ENCODE results near the gene RIC1.

The RIC1 gene

GRCh38 chr9:5743109-5743508 lies 114.2 kb downstream of the RIC1 start (continued):
- TF ChIP-seq IKZF3 (tag by site-specific recombination; IDR thresholded peaks at IDR 0.05), result no peak
- TF ChIP-seq ZNF585B (tag by site-specific recombination; IDR thresholded peaks at IDR 0.05), result no peak
- no peak for TF ChIP-seq ZNF658 (tag by site-specific recombination; IDR thresholded peaks at IDR 0.05)
- TF ChIP-seq ZBTB21 (tag by site-specific recombination; IDR thresholded peaks at IDR 0.05), result no peak

GRCh38 chr9:5748438-5748837 lies 119.5 kb downstream of the RIC1 start:
- H3K4me3 ChIP-seq (ENCODE audit: low read depth, low read length), result no peak overlapping the region
- TF ChIP-seq, protein P1, sequence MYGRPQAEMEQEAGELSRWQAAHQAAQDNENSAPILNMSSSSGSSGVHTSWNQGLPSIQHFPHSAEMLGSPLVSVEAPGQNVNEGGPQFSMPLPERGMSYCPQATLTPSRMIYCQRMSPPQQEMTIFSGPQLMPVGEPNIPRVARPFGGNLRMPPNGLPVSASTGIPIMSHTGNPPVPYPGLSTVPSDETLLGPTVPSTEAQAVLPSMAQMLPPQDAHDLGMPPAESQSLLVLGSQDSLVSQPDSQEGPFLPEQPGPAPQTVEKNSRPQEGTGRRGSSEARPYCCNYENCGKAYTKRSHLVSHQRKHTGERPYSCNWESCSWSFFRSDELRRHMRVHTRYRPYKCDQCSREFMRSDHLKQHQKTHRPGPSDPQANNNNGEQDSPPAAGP (tag by site-specific recombination; IDR thresholded peaks at IDR 0.05), result no peak
- no peak for TF ChIP-seq REST (tag by site-specific recombination; IDR thresholded peaks at IDR 0.05)
- no peak for TF ChIP-seq ZNF324 (tag by site-specific recombination; IDR thresholded peaks at IDR 0.05)
- no peak for TF ChIP-seq ZNF214 (tag by site-specific recombination; IDR thresholded peaks at IDR 0.05; ENCODE audit: borderline replicate concordance)
- no peak for TF ChIP-seq ZNF132 (tag by site-specific recombination; IDR thresholded peaks at IDR 0.05; ENCODE audit: borderline replicate concordance)
- TF ChIP-seq, protein P2, sequence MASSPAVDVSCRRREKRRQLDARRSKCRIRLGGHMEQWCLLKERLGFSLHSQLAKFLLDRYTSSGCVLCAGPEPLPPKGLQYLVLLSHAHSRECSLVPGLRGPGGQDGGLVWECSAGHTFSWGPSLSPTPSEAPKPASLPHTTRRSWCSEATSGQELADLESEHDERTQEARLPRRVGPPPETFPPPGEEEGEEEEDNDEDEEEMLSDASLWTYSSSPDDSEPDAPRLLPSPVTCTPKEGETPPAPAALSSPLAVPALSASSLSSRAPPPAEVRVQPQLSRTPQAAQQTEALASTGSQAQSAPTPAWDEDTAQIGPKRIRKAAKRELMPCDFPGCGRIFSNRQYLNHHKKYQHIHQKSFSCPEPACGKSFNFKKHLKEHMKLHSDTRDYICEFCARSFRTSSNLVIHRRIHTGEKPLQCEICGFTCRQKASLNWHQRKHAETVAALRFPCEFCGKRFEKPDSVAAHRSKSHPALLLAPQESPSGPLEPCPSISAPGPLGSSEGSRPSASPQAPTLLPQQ (tag by site-specific recombination; IDR thresholded peaks at IDR 0.05), result no peak
- no peak for TF ChIP-seq ZFP37 (tag by site-specific recombination; IDR thresholded peaks at IDR 0.05)
- TF ChIP-seq ZNF561 (tag by site-specific recombination; IDR thresholded peaks at IDR 0.05; ENCODE audit: borderline replicate concordance), result no peak
- TF ChIP-seq MEIS1 (CRISPR knock-in tag; IDR thresholded peaks at IDR 0.05; ENCODE audit: borderline replicate concordance), result no peak
- no peak for TF ChIP-seq GLI2 (tag by site-specific recombination; IDR thresholded peaks at IDR 0.05; ENCODE audit: borderline replicate concordance, low read depth)
- TF ChIP-seq, protein P3, sequence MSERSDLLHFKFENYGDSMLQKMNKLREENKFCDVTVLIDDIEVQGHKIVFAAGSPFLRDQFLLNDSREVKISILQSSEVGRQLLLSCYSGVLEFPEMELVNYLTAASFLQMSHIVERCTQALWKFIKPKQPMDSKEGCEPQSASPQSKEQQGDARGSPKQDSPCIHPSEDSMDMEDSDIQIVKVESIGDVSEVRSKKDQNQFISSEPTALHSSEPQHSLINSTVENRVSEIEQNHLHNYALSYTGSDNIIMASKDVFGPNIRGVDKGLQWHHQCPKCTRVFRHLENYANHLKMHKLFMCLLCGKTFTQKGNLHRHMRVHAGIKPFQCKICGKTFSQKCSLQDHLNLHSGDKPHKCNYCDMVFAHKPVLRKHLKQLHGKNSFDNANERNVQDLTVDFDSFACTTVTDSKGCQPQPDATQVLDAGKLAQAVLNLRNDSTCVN (tag by site-specific recombination; optimal IDR thresholded peaks at IDR 0.05), result no peak
- TF ChIP-seq SCRT1 (tag by site-specific recombination; IDR thresholded peaks at IDR 0.05; ENCODE audit: borderline replicate concordance), result no peak
- TF ChIP-seq GLIS2 (tag by site-specific recombination; IDR thresholded peaks at IDR 0.05), result no peak
- no peak overlapping the region for H3K27ac ChIP-seq (ENCODE audit: extremely low read depth, low read depth, low read length)
- H3K36me3 ChIP-seq (ENCODE audit: control insufficient read depth in 2 of 2, insufficient read depth in 1 of 2, low read length in 2 of 2), result peaks cover 7 to 47% of the 10 kb centered on the region in 2 experiments
- no peaks in the 10 kb centered on the region for H3K9me3 ChIP-seq (ENCODE audit: control insufficient read depth, insufficient read depth, low read depth, low read length)
- CTCF ChIA-PET, result interaction anchor here (0.6 kb wide), 1 partner anchor 48 kb away, joined by 3 read pairs; no protein-coding TSS in a partner anchor
- H3K4me1 ChIP-seq (ENCODE audit: control insufficient read depth, insufficient read depth, low read length), result no peaks in the 10 kb centered on the region
- POLR2A ChIA-PET, result no interaction called here

DNA sequence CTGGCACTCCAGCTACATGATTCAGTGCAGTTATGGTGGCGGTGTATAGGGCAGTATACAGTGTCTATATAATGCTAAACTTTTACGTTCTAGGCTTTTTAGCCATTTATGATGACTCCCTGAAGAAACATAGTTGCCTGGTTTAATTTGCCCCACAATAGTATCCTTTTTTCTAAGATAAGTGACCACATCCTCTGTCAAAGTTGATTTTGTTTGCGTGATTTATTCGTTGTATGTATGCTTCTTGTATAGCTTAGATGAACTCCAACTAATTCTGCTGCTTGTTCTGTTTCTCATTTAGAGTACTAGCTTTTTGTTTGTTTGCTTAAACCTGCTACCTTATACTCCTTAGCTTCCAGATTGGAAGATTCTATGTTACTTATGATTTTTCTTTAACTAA lies 120.4 kb downstream of the RIC1 start:
- Histone ChIP-seq H3K36me3 (ENCODE audit: control insufficient read depth in 2 of 2, insufficient read depth in 1 of 2, low read length in 2 of 2) (peaks cover 7 to 45% of the 10 kb centered on the region in 2 experiments), H3K27ac (ENCODE audit: extremely low read depth, low read depth, low read length) (no peak overlapping the region), H3K4me3 (ENCODE audit: low read depth, low read length) (no peak overlapping the region), H3K9me3 (ENCODE audit: control insufficient read depth, insufficient read depth, low read depth, low read length) (no peaks in the 10 kb centered on the region), H3K4me1 (ENCODE audit: control insufficient read depth, insufficient read depth, low read length) (no peaks in the 10 kb centered on the region)
- POLR2A ChIA-PET, result no interaction called here
- CTCF ChIA-PET, result interaction anchor here (0.6 kb wide), 1 partner anchor 96 kb away, joined by 4 read pairs; no protein-coding TSS in a partner anchor
- TF ChIP-seq SP3 (tag by site-specific recombination; IDR thresholded peaks at IDR 0.05), result no peak
- TF ChIP-seq ZBTB44 (tag by site-specific recombination; IDR thresholded peaks at IDR 0.05), result no peak
- no peak for TF ChIP-seq ZNF585B (tag by site-specific recombination; IDR thresholded peaks at IDR 0.05)
- no peak for TF ChIP-seq ZEB2 (tag by site-specific recombination; IDR thresholded peaks at IDR 0.05)
- no peak for TF ChIP-seq ZBTB17 (tag by site-specific recombination; IDR thresholded peaks at IDR 0.05)
- TF ChIP-seq ZNF791 (tag by site-specific recombination; IDR thresholded peaks at IDR 0.05), result no peak
- TF ChIP-seq ZNF621 (tag by site-specific recombination; IDR thresholded peaks at IDR 0.05), result no peak
- TF ChIP-seq, protein P4, sequence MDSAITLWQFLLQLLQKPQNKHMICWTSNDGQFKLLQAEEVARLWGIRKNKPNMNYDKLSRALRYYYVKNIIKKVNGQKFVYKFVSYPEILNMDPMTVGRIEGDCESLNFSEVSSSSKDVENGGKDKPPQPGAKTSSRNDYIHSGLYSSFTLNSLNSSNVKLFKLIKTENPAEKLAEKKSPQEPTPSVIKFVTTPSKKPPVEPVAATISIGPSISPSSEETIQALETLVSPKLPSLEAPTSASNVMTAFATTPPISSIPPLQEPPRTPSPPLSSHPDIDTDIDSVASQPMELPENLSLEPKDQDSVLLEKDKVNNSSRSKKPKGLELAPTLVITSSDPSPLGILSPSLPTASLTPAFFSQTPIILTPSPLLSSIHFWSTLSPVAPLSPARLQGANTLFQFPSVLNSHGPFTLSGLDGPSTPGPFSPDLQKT (IDR thresholded peaks at IDR 0.05; ENCODE audit: borderline replicate concordance, low read depth, low read length), result no peak
- TF ChIP-seq ZNF23 (tag by site-specific recombination; IDR thresholded peaks at IDR 0.05; ENCODE audit: borderline replicate concordance), result no peak
